Fibroblast of gingiva (primary cell): ENCODE measurements around the gene CLEC16A.
"Not testable (repeated sequence)": the region's sequence is repeated elsewhere in the genome, so short reads cannot be mapped to it uniquely, and the experiment has no call there.

Experiments used
- DNase-seq: peaks from one replicate; pipeline ENCODE4 v3.0.0-alpha.2; 2011; ENCODE audit warnings: low read depth

The CLEC16A gene

DNA sequence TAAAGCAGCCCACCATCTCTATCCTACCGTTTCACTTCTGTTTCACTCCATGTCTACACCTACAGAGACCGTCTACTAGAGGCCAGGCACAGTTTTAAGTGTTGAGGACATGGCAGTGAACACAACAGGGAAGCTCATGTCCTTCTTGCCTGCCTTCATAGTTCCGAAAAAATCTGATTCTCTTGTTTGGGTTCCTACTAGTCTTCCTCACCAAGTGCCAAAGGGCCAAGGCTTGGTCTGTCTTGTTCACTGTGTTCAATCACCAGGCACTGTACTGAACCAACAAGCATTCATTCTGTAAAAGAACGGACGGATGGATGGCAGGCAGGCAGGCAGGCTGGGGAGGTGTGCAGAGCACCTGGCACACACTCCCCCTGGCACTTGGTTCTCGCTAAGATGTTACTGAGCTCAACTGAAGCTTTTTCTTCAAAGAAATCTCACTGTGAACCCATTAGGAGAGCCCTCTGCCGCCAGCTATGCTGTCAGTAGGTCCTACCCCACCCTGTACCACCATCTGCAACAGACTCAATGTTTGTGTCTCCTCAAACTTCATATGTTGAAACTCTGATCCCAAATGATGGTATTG is 4.6 kb upstream of the CLEC16A start:
- no peak for DNase-seq

DNA sequence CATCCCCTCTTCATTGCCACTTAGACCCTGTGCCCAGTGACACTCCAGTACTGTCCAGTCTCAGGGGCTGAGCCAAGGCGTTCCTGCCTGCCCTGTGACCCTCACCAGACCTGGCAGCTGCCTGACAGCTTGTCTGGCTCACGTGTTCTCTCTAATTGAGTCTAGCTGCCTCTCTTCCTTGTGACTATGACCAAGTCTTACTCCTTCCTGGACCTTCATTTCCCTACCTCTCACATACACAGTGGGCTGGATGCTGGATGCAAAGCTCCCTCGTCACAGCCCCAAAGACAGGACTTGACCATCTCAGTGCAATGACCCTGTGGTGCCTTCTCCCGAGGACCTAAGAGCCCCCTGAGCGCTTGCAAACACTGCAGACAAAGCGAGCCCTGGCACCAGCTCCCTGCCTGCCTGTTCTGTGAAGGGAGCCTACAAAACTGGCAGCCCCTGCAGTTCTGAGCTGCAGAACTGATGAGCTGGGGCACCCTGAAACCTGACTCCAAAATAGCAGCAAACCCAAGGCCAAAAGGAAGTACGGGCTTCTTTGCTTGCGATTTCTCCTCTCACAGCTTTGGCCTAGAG is 3.8 kb upstream of the CLEC16A start:
- peak; percentile 27 for DNase-seq

DNA sequence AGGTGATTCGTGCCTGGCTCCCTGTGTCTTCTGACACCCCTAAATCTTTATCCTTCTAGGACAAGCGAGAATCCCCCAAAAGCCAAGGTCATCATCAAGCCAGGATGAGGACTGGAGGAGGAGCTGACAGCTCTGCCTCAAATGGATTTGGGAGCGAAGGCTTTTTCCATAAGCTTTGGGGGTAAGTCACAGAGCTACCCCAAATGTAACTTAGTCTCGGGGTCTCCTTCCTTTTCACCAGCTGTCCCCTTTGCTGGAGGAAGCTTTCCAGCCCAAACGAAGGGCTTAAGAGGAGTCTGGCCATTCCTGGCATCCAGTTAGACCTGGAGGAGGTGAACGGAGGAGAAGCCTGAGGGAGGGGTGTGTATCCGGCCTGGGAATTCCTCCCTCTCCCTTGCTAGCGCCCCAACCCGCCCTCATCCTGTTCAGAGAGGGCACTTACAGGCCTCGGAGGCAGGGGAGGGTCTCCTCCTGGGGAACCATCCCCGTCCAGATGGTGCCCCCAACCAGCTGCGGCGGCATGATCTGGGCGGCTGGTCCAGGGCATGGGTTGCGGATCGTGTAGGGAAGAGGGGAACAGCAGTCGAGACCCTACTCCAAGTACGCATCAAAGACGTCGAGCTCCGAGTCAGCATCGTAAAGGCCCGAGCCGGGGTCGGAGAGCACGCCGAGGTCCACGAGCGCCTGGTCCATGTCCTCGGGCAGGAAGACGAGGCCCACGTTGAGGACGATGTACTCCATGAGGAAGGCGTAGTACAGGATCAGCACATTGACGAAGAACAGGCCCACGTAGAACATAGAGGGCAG is 3.0 kb upstream of the CLEC16A start:
- DNase-seq: no peak

GRCh38 chr16:10941935-10942351 is 2.4 kb upstream of the CLEC16A start:
- DNase-seq: not testable (repeated sequence)

GRCh38 chr16:10942352-10943063 is 1.9 kb upstream of the CLEC16A start, which contains the start of gene DEXI:
Gene DEXI, minus strand, starts transcription at chr16:10942468. Its CDS starts 463 bp downstream, at chr16:10942005.
- DNase-seq: peak; percentile 88

DNA sequence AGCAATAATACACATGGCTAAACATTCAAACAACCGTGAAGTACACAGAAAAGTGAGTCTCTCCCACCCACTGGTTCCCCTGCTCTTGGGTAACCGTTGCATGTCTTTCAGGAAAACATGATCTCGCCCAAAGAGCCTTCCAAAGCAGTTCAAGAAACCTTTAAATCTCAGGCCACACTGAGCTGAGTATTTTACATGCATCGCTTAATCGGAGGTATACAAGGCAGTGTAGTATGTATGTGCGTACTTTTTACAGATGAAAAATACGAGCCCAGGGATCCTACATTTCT is 1.4 kb upstream of the CLEC16A start:
- no peak for DNase-seq

- DNase-seq: no peak
These were observed 862 bp downstream of the CLEC16A start for GRCh38 chr16:10945065-10945787.

GRCh38 chr16:10946308-10946707 is 1.9 kb downstream of the CLEC16A start:
- DNase-seq: no peak

DNA sequence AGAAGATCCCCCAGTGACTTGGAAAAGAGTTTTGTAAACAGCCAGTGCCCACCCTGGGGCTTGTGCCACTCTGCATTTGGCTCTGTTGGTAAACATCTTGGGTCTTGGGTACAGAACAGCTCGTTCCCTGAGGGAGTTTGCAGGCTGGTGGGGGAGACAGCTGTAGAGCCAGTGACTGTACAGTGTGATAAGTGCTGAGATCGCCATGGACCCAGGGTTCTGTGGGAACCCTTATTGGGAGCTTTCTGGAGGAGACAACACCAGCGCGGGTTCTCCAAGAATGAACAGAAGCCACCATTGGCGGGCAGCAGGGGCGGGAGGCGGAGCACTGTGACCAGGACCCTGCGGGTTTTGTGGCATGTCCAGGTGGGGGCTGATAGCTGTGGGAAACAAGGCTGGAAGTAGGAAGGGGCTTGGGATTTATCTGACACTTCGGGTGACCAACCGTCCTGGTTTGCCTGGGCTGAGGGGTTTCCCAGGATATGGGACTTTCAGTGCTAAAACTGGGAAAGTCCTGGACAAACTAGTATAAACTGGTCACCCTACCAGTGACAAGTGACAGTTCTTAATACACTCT is 2.9 kb downstream of the CLEC16A start:
- no peak for DNase-seq

DNA sequence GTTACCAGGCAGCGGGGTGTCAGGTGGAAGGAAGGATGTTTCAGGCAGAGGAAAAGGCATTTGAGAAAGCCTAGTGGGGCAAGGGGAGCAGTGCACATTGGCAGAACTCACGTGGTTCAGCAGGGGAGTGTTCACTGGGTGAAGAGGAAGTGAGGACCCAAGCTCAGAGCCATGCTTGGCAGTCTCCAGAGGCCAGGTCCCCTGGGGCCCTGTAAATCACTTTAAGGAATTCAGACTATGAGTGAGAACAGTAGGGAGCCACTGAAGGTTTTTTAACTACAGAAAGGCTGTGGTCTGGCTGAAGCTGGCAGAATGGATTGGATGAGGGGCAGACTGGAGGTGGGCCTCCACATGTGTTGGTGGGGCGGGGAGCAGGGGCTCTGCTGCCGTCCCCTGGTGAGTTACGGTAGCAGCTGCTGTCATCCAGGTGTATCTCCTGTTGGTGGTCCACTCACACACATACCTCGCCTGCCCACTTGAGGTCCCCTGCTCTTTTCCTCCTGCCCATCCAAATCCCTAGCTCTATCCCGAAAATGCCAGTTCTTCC is 5.1 kb downstream of the CLEC16A start:
- peak; percentile 28 for DNase-seq

DNA sequence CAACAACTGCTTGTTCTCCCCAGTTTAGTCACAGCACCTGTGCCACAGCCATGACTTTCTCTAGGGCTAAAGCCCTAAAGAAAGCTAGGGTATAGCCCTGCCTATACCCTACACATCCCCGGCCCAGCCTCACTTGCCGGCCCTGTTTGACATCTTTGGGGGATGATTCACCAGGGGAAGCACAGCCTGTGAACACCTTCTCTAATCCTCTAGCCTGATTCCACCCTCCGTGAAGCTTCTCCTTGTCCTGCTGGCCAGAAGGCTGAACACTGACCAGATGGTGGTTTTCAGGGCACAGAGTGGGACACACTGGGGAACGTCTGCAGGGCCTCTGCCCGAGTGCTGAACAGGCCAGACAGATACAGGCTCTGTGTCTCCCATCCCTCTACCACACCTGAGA is 6.0 kb downstream of the CLEC16A start:
- no peak for DNase-seq

GRCh38 chr16:10951026-10951425 is 6.7 kb downstream of the CLEC16A start:
- DNase-seq: no peak

GRCh38 chr16:10954903-10955302 is 10.5 kb downstream of the CLEC16A start:
- DNase-seq: no peak

- no peak for DNase-seq
These were observed 13.6 kb downstream of the CLEC16A start for GRCh38 chr16:10957771-10958482.

DNA sequence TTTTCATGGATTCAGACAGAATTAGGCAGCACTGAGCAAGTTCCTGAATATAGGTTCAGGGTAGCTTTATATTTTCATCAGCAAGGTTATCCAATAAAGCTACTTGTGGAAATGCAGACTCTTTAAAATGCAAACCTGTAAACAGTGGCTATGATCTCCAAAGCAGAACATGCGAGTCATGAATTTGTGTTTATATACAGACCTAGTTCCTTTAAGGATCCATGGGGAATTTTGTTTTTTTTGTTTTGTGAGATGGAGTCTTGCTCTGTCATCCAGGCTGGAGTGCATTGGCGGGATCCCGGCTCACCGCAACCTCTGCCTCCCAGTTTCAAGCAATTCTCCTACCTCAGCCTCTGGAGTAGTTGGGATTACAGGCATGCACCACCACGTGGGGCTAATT is 14.8 kb downstream of the CLEC16A start:
- DNase-seq: no peak

DNA sequence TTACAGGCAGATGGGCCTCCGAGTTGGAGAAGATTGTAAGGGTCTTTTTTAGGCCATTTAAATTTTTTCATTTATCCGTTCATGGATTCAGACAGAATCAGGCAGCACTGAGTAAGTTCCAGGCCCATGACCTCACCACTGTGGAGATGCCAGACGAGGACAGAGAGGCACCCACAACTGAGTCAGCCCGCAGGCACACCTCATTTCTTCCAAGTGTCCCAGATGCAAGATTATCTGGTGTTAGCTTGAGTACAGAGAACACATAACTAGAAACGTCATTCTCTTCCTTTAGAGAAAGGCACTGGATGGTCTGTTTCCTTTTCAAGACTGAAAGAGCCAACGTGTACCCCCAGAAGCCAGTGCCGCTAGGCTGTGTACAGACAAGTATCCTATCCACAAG is 16.9 kb downstream of the CLEC16A start:
- DNase-seq: peak; percentile 58

- DNase-seq: peak; percentile 76
These were observed 19.9 kb downstream of the CLEC16A start for GRCh38 chr16:10964039-10964890.

GRCh38 chr16:10964891-10965326 is 20.5 kb downstream of the CLEC16A start:
- no peak for DNase-seq

GRCh38 chr16:10965440-10966061 is 21.2 kb downstream of the CLEC16A start:
- DNase-seq: no peak
